HPDE6-E6E7 (cell line): ENCODE measurements around the gene C20orf204.
"Not testable (repeated sequence)": the region's sequence is repeated elsewhere in the genome, so short reads cannot be mapped to it uniquely, and the experiment has no call there.

Experiments
- DNase-seq: peaks from one replicate; pipeline ENCODE4 v3.0.0; 2011; ENCODE audit warnings: missing footprints; ENCODE audit errors: extremely low spot score

Gene C20orf204

DNA sequence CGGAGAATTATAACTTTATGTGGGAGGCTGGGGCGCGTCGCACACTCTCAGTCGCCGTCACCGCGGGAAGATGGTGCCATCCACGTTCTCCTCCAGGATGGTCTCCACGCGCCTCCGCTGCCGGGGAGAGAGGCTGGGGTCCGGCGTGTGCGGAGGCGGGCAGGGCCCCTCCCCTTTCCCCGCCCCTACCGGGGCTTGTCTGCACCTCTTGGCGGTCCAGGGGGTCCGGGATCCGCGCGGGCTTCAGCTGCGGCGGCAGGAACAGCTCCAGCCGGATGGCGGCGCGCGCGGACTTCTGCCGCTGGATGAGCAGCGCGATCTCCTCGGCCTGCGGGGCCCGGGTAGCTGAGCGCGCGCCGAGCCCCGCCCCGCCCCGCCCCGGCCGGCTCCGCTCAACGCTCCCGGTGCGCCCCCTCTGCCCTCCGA lies 47.4 kb downstream of the C20orf204 start:
- DNase-seq = peak; percentile 77

DNA sequence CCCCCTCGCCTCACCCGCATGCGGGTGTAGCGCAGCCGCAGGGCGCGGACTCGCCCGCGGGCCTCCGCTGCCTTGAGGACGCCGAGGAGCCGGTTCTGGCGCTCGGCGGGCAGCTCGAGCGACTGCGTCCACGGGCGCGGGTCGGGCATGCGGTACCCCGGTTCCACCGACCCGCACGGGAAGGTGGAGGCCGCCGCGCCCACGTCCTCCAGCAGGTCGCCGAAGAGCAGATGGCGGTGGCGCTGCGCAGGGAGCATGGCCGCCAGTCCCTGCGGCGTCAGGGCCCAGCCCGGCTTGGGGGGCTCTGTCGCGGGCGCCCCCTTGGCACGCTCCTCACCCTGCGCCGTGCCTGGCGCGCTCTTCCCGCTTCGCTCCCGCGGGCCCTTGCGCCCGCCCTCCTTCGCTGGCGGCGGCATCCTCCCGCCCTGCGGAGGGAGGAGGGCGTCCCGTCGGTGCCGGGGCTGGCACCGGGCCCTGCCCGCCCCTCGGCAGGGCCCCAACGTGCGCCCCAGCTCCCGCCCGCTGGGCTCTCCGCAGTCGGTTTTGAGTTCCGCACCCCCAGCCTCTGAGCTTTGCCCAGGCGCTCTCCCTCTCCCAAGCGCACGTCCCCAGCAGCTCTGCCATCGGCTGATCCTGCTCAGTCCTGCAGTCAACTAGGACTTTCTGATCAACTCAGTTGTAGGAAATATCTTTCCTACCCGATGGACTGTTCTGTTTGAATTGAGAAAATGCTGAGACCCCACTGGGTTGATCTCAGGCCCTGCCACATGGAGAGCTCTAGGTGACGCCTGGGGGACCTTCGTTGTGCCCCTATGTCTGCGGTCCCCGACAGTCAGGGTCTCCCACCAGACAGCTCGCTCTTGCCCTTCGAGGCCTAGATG lies 48.1 kb downstream of the C20orf204 start, which contains the start of gene LKAAEAR1:
LKAAEAR1 (minus strand) TSS at position 595 of the 881 bp plus-strand sequence; CDS start at position 416, 179 bp downstream.
- DNase-seq = no peak

GRCh38 chr20:64084685-64085152 lies 48.7 kb downstream of the C20orf204 start:
- no peak for DNase-seq

DNA sequence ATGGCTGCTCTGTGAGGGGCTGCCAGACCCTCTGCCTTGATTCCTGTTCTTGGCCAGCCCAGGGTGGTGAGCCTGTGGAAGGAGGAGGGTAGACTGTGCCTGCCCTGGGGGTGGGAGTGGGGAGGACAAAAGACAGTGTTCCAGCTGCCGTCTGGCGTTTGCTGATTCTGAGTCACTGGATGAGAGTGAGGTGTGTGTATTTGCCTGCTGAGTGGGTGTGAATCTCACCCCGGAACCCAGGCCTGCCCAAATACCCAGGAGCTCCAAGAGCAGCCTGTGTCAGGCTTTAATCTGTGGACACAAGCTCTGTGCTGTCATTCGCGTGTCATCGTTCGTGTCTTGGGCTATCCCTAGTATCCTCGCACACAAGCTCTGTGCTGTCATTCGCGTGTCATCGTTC lies 50.8 kb downstream of the C20orf204 start:
- no peak for DNase-seq

- DNase-seq = not testable (repeated sequence)
Measured at GRCh38 chr20:64087226-64087825, 51.3 kb downstream of the C20orf204 start.

GRCh38 chr20:64088586-64088985 lies 52.6 kb downstream of the C20orf204 start:
- not testable (repeated sequence) for DNase-seq
